Hematopoietic multipotent progenitor cell (in vitro differentiated cells): ENCODE results near the gene CSMD2. TPM values are rescaled to one million over a fixed set of nuclear protein-coding genes. Genes with fewer than 3 reads are reported as not detected.
"Not testable (repeated sequence)": the region's sequence is repeated elsewhere in the genome, so short reads cannot be mapped to it uniquely, and the experiment has no call there.

ENCODE experiments used
- DNase-seq, 3 donors: peaks; one replicate each; pipeline ENCODE4 v3.0.0-alpha.2; 2011 to 2015; ENCODE audit warnings: low read depth in 2 of 3, low spot score in 2 of 3
- total RNA-seq: library from RNA; depleted of rRNA; stranded (reverse); fragments of >200 nt; gene quantifications from one replicate; pipeline ENCODE4 v1.2.3, GENCODE V29; 2012

Gene CSMD2
- total RNA-seq, 1 donor: not detected

DNA sequence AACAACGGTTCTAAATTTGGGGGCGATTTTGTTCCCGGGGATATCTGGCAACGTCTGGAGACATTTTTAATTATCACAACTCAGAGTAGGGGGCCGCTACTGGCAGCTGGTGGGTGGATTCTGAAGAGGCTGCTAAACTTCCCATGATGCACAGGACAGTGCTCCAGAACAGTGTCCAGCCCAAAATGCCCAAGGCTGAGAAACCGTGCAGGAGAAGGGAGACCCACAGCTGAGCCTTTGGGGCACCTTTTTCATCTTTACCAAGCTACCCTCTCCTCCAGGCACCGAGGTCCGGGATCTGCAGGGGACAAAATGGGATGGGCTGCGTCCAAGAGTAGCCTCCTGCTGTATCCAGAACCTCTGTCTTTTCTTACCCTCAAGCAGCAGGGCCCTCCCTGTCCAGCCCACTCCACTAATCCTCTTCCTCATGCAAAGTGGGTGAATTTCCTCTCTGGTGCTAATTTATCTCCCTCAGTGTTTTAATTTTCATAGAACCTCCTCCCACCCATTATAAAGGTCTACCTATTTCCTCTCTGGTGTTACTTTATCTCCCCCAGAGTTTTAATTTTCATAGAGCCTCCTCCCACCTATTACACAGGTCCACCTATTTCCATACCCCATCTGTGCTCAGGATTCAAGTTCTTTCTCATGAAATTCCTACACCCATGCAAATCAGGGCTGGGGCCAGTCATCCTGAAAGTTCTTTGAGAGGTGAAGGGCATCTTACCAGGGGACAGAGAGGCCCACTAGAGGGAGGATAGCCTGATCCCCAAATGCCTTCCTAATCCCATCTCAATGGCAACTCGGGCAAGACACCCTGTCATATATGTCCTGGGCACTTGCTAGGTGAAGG, 42.7 kb downstream of the CSMD2 start:
- DNase-seq: no peak

DNA sequence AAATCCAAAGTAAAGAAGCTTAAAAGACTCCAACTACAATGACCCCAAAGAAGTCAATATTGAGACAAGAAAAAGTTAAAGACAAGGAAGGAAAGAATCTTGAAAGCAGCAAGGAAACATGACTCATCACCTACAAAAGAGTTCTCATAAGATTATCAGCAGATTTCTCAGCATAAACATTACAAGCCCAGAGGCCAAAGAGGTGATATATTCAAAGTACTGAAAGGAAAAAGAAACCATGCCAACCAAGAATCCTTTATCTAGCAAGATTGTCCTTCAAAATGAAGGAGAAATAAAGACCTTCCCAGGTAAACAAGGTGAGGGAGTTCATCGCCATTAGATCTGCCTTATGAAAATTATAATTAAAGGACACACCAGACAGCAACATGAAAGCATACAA, 49.8 kb downstream of the CSMD2 start:
- DNase-seq: no peak

DNA sequence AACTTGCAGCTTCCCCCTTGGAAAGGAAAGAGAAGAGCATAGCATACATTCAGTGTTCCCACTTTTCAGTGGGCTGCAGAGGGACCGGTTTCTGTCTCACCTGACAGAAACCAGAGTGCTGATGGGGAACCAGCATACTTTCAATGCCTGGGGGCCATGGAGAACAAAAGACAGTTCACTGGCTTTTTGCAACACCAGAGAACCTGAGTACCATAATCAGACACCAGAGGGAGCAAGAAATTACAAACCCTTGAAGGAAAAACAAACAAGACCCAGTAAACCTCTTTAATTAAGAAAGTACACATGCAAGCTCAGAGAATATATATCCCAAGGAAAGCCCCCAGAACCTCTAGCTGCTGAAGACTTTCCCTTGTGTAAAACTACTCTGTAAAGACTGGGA, 51.1 kb downstream of the CSMD2 start:
- peak in 1 of 3 donors; percentile 8 for DNase-seq

DNA sequence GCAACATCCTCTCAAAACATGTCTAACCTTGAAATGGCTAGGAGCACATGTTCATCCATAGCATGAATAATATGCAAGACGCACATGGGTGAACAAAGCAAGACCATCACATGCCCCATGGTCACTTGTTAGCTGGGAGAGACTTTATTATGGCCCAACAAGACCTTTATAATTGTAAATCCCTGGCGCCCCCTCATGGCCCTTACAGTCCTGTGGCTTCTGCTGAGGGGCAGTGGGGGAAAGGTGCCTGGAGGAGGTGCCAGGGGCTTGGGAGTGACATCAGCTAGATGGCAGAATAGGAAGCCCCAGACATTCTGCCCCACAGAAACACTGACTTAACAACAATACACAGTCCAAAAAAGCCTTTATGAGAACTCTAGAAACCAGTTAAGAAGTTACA, 51.7 kb downstream of the CSMD2 start:
- no peak for DNase-seq

DNA sequence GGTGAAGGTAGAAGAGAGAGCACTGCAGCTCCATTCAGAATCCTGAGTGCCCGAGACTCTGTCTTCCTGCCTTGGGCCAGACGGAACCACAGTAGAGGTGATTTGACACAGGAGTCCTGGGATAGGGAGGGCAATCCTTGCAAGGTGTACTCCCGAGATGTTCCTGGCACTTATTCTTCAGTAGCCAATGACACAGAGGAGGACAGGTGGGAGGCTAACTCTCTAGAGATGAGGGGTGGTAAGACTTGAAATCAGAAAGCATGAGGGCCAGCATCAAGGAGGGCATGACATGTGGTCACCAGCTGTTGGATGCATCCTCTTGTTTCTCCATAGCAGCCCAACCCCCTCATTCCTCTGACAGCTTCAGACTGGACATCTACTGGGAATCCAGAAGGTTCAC, 56.3 kb downstream of the CSMD2 start:
- no peak for DNase-seq

DNA sequence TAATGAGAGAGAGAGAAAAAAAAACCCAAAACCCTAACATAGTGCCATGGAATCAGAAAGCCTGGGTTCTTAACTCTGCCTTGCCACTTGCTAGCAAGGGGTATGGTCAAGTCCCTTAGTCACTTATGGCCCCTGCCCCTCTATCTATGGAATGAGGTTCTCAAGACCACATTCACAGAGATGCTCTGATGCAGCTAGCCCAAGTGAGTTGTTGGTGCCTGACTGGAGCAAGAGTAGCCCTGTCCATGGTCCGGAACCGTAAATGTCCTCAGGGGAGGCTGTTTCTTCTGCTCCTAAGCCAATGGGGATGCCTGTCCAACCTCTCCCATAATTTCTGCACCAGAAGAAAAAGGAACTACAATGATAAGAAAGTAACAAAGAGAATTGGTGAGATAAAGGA, 56.8 kb downstream of the CSMD2 start:
- no peak for DNase-seq

DNA sequence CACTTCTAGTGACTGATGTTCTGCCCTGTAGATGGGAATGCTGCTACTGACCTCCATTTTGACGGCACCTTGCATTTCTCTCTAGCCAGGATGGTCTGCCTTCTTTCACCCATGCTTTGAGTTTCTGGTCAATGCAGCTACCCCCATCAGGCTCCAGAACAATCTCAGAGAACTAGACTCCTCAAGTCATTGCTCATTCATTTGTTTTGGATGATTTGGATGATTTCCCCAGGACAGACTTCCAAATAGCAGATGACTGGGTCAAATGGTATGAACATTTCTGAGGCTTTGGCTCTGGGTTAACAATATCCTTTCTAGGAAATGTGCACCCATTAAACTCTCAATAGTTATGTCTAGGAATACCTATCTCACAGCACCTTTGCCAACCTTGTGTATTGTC, 63.9 kb downstream of the CSMD2 start:
- no peak for DNase-seq

DNA sequence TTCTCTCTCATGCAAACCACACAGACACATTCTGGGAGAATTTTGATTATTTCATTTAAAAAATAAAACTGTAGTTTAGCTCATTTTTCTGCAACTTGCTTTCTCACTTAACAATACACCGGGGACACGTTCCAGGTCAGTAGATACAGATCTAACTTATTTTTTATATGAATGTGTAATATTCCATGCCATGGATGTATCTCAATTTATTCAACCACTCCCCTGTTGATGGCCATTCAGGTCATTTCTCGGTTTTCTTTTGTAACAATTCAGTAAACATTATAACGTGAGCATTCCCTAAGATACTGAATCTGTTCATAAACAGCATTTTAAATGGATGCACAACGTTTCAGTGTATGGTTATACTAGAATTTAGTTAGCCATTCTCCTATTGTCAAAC, 64.7 kb downstream of the CSMD2 start:
- DNase-seq: no peak

DNA sequence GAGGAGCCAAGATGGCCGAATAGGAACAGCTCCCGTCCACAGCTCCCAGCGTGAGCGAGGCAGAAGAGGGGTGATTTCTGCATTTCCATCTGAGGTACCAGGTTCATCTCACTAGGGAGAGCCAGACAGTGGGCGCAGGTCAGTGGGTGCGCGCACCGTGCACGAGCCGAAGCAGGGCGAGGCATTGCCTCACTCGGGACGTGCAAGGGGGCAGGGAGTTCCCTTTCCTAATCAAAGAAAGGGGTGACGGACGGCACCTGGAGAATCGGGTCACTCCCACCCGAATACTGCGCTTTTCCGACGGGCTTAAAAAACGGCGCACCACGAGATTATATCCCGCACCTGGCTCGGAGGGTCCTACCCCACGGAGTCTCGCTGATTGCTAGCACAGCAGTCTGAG, 72.6 kb downstream of the CSMD2 start:
- DNase-seq: not testable (repeated sequence)

DNA sequence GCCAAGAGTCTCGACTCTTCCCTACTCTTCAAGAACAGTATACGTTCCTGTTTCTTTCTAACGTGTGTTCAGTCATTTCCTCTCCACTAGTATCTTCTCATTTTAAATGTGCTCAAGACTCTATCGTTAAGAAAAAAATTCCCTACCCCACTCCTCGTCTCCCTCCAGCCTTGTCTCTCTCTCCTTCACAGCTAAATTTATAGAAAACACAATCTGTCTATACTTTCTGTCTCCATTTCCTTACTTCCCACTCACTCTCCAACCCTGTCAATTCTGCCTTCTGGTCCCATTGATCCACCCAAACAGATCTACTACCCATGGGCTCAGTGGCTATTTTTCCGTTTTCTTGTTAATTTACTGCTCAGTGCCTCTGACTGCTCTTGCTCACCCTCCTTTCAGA, 75.3 kb downstream of the CSMD2 start:
- DNase-seq: no peak

DNA sequence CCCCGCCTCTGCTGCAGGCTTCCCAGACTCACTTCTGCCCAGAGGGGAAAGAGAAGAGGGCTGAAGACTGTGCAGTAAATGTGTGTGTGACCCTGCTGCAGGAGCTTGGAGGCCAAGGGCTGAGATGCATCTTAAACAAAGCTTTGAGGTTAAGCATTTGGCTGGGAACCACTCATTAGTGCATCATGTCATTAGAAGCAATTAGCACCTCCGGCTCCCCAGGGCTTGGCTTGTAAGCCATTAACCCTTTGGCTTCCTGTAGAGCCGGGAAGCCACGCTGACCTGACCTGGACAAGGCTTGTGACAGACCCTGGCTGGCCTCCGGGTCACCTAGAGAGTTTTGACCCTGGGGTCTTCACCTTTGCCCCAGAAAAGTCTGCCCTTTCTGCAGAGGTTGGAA, 77.0 kb downstream of the CSMD2 start:
- no peak for DNase-seq

DNA sequence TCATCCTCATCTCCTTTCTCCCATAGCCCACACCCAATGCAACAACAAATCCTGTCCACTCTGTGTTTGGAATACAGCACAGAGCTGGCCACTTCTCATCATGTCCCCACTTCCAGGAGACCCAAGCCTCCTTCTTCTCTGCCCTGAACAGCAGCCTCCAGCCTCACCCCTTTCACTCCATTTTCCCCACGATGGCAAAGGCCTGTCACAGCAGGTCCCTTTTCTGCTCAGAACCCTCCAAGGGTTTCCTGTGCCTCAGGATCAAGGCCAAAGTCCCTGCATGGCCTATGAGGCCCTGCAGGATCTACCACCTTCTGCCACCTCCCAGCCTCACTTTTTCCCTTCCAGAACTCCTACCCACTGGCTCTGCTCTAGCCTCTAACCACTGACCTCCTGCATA, 78.5 kb downstream of the CSMD2 start:
- no peak for DNase-seq

DNA sequence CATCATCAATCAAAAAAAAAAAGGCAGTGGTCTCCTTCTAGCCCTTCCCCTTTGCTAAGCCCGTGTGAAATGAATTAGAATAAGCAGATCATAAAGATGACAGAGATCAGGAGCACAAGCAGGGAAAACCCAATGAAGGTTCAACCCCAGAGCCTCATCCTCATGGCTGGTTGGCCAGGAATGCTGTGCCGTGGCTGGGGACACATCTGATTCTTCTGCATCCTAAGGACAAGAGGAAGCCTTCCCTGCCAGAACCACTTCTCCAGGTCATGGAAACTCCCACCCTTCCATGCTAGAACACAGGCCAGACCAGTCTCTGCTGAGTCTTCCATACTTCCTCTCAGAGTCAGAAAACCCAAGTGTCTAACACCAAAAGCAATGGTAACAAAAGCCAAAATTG, 81.1 kb downstream of the CSMD2 start:
- DNase-seq: no peak

DNA sequence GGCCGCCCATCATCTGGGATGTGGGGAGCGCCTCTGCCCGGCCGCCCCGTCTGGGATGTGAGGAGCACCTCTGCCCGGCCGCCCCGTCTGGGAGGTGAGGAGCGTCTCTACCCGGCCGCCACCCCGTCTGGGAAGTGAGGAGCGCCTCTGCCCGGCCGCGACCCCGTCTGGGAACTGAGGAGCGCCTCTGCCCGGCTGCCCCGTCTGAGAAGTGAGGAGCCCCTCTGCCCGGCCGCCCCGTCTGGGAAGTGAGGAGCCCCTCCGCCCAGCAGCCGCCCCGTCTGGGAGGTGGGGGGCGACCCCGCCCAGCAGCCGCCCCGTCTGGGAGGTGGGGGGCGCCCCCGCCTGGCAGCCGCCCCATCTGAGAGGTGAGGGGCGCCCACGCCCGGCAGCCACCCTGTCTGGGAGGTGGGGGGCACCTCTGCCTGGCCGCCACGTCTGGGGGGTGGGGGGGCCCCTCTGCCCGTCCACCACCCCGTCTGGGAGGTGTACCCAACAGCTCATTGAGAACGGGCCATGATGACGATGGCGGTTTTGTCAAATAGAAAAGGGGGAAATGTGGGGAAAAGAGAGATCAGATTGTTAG, 82.9 kb downstream of the CSMD2 start:
- DNase-seq: not testable (repeated sequence)

DNA sequence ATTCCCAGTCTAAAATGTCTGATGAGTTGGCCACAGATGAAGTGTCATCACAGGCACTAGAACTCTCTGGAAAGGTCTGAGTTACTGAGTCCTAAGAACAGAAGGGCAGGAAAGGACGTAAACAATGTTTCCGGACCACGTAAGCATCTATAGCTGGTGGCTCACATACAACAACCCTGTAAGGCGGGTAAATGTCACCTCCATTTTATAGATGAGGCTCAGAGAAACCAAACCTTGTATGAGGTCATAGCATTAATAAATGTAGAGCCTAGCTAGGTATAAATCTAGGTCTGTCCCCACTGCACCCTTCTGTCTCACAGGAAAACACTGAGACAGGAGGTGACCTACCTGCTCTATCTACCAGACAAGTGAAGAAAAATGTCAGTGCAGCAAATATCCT, 86.6 kb downstream of the CSMD2 start:
- no peak for DNase-seq

DNA sequence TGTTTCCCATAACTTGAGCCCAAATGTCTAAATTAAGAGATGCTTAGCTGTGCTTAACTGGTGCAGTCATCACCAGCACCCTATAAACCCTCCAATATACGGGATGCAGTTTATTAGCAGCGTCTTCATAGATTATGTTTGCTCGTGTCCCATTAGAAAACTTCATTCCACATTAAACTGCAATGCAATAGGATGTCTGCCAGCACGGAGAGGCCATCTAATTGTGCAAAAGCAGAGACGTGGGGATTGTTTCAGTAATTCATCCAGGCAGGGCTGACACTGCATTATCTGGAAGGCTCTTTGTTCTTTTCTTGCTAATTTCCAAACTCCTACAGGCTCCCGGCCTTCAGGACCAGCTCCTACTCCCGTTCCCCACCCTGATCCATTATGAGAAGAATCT, 89.5 kb downstream of the CSMD2 start:
- no peak for DNase-seq

DNA sequence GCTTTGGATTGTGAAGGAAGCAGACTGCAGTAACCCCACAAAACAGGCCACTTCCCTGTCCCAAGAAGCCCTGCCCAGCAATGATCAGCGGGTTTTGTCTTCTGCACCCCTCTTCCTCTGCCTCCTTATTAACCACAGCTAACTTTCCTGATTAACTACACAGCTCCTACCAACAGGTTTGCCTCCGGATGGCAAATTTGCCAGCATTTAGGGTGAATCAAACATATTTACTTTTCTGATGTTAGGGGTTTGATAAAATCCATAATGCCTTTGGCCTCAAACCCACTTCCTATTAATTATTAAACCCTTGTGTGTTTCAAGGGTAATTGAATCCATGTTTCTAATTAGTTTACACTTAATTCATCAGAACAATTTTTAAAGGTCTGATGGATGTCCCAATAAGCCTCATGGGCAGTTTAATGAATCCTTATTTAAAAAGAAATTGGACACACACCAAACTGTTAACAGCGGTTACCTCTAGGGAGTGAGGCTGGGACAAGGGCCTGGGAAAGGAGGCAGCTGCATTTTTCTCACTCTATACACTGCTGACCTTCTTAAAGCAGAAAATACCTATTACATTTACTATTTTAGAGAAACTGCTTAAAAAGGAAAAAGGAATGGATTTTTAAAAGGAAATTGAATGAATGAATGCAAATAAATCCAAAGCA, 91.9 kb downstream of the CSMD2 start:
- no peak for DNase-seq

DNA sequence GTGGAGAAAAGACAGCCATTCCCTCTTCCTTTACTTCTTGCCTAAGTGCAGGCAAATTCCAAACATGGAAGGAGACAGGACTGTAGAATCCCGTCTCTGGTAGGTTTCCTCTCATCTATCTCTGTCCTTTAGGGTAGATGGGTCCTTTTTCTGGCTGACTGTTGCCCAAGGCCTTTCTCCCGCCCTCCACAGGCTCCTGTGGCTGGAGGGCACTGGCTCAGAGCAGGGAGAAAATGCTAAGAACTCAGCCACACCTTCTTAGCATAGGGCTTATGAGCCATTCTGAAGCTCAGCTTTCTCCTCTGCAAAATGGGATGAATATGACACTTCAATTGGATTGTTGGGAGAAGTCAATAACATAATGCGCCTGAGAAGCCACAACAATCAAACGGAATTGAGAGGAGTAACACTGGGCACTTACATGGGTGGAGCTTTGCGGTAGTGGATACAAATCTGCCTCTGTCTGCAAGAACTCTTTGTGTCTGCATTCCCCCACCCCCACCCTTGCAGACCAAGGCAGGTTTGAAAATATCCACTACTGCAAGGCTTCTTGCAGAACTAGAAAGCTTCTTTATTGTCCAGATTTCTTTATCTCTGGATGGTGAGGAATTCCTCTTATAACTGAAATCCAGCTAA, 94.7 kb downstream of the CSMD2 start:
- no peak for DNase-seq

DNA sequence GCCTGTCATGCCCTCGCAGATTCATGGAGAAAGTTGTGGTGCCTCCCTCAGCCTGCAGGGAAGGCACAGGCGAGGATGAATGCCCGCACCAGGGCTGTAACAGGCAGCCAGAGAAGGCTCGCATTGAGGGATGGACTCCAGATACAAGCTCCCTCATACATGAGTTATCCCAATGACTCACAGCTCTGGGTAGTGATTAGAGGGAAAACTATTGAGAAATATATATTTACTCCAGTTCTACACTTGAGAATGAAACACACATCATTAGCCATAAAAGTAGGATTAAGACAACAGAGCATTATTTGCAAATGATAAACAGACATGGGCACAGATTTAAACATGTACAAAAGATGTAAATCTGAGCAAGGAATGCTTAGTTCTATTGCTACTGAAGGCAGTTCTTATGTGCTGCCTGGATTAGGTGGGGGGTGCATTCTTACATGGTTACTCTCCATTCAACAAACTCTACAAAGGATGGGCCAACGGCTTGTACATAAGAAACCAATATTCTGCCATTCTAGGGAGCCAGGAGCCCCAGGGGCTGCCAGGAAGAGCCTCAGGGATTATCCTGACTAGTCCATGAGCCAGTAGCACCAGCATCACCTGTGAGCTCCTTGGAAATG, 97.9 kb downstream of the CSMD2 start:
- DNase-seq: no peak

DNA sequence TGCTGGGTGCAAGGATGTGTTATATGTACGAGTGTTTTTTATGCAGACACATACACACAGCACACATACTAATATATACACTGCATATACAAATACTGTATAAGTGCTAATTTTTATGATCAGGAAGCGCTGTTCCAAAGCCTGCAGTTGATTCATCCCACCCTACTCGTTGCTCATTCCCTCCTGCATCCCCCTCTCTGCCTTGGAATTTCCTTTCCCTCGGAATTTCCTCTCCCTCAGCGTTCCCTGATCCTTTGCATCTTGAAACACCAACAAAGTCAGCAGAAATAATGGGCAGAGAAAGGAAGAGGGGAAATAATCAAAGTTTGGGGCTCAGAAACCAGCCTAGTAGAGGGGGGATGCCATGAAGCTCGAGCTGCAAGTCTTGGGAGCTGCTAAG, 98.9 kb downstream of the CSMD2 start:
- DNase-seq: no peak

DNA sequence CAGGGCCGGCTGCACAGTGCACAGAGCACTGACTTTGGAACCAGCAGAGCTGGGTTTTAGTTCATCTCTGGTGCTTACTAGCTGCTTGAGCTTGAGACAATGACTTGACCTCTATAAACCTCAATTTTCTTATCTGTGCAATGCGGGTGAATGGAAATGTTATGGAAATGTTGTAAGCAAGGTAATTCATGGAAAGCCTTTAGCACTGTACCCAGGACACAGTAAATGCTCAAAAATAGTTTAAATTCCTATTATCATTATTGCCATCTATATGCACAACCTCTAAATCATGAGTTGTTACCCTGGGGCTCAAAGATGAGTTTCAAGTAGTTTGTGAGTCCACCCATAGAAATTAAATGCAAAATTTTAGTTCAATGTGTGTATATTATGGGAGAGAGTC, 99.5 kb downstream of the CSMD2 start:
- DNase-seq: no peak
